MM.1S (cell line): ENCODE results near the gene C17orf67.

Experiments used
- DNase-seq: peaks from one replicate; pipeline ENCODE4 v3.0.0-alpha.2; 2015
- H2AFZ ChIP-seq: fragments of 300-600 bp; sonication (generic); 2 replicates; pipeline ENCODE4 v1.6.0; 2016; ENCODE audit warnings: antibody characterized with exemption, low read length
- H3F3A ChIP-seq: fragments of 300-600 bp; sonication (generic); 2 replicates; pipeline ENCODE4 v1.6.1; 2016; ENCODE audit warnings: mild to moderate bottlenecking, antibody characterized with exemption, low read length, moderate library complexity, mixed read lengths; ENCODE audit not compliant: insufficient read depth
- H3K27ac ChIP-seq: fragments of 300-600 bp; sonication (generic); 2 replicates; pipeline ENCODE4 v1.5.1; 2016; ENCODE audit warnings: mild to moderate bottlenecking, low read length
- H3K27me3 ChIP-seq: fragments of 300-600 bp; sonication (generic); replicated peaks from 2 replicates; pipeline ENCODE4 v1.6.0; 2016; ENCODE audit warnings: low read length; ENCODE audit not compliant: insufficient read depth
- H3K36me3 ChIP-seq: fragments of 300-600 bp; sonication (generic); replicated peaks from 2 replicates; pipeline ENCODE4 v1.6.1; 2016; ENCODE audit warnings: mild to moderate bottlenecking, low read length, mixed read lengths; ENCODE audit not compliant: insufficient read depth
- H3K4me1 ChIP-seq: fragments of 300-600 bp; sonication (generic); 2 replicates; pipeline ENCODE4 v1.6.1; 2016; ENCODE audit warnings: low read length, mixed read lengths
- H3K4me2 ChIP-seq: fragments of 300-600 bp; sonication (generic); 2 replicates; pipeline ENCODE4 v1.6.0; 2016; ENCODE audit warnings: low read depth, low read length
- H3K4me3 ChIP-seq: fragments of 300-600 bp; sonication (generic); 2 replicates; pipeline ENCODE4 v1.5.1; 2016; ENCODE audit warnings: low read length, mixed read lengths
- H3K79me2 ChIP-seq: fragments of 300-600 bp; sonication (generic); 2 replicates; pipeline ENCODE4 v1.6.1; 2016; ENCODE audit warnings: mixed run types, low read length, mixed read lengths
- H3K9ac ChIP-seq: fragments of 300-600 bp; sonication (generic); 2 replicates; pipeline ENCODE4 v1.6.1; 2016; ENCODE audit warnings: low read length, mixed read lengths
- H3K9me2 ChIP-seq: fragments of 300-600 bp; sonication (generic); replicated peaks from 2 replicates; pipeline ENCODE4 v1.6.1; 2016; ENCODE audit warnings: mild to moderate bottlenecking, low read length, mixed read lengths; ENCODE audit not compliant: insufficient read depth
- H3K9me3 ChIP-seq: fragments of 300-600 bp; sonication (generic); replicated peaks from 2 replicates; pipeline ENCODE4 v1.6.1; 2016; ENCODE audit warnings: mild to moderate bottlenecking, low read length, mixed read lengths; ENCODE audit not compliant: insufficient read depth
- H4K20me1 ChIP-seq: fragments of 300-600 bp; sonication (generic); 2 replicates; pipeline ENCODE4 v1.6.1; 2016; ENCODE audit warnings: mild to moderate bottlenecking, low read length, moderate library complexity, mixed read lengths; ENCODE audit not compliant: insufficient read depth
- EZH2 ChIP-seq: fragments of 300-600 bp; sonication (generic); optimal IDR thresholded peaks from 2 replicates; pipeline ENCODE3; 2017; ENCODE audit warnings: low read depth, mild to moderate bottlenecking, antibody characterized with exemption, low read length, mixed read lengths
- EZH2phosphoT487 ChIP-seq: fragments of 300-600 bp; sonication (generic); IDR thresholded peaks from 2 replicates; pipeline ENCODE4 v1.6.1; 2018; ENCODE audit warnings: antibody characterized with exemption, low read length
- TF ChIP-seq, protein P1 (sequence below): fragments of 300-600 bp; sonication (generic); IDR thresholded peaks from 2 replicates; pipeline ENCODE4 v1.5.1; 2016; ENCODE audit warnings: antibody characterized with exemption, low read length, mixed read lengths

The C17orf67 gene, protein sequence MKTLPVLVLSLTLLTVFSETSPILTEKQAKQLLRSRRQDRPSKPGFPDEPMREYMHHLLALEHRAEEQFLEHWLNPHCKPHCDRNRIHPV

DNA sequence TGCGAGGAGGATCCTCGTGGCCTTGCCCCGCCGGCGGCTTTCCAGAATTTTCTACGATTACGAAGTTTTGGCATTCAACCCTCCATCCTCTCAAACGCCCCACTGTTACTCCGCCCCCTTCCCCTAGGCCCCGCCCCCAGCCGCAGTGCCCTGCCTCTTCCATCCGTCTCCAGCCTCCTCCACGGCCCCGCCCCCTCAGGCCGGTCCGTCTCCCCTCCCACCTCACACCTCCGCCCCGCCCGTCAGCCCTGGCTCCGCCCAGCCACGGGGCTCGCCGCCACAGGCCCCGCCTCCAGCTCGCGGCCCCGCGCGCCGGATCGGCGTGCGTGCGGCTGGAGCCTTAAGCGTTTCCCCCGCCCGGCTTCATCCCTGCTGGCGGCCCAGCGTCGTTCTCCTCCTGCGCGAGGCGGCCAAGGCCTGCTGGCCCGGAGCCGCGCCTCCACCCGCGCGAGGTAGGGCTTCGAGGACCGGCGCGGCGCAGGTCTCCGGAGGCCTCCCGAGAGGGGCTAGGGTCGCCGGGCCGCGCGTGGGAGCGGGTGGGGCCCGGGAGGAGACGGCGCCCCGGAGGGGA is at the start of gene C17orf67, which contains the start of gene DGKE:
C17orf67 (minus strand) TSS at position 112 of the 571 bp plus-strand sequence. CDS start 18,110 bp downstream, outside the sequence.
DGKE (plus strand) TSS at position 343 of the 571 bp plus-strand sequence. CDS start 645 bp downstream, outside the sequence.
- peak; percentile 94 for DNase-seq
- TF ChIP-seq EZH2 = no peak
- TF ChIP-seq, protein P1, sequence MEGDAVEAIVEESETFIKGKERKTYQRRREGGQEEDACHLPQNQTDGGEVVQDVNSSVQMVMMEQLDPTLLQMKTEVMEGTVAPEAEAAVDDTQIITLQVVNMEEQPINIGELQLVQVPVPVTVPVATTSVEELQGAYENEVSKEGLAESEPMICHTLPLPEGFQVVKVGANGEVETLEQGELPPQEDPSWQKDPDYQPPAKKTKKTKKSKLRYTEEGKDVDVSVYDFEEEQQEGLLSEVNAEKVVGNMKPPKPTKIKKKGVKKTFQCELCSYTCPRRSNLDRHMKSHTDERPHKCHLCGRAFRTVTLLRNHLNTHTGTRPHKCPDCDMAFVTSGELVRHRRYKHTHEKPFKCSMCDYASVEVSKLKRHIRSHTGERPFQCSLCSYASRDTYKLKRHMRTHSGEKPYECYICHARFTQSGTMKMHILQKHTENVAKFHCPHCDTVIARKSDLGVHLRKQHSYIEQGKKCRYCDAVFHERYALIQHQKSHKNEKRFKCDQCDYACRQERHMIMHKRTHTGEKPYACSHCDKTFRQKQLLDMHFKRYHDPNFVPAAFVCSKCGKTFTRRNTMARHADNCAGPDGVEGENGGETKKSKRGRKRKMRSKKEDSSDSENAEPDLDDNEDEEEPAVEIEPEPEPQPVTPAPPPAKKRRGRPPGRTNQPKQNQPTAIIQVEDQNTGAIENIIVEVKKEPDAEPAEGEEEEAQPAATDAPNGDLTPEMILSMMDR = no peak
- no peak for TF ChIP-seq EZH2phosphoT487
- Histone ChIP-seq H3K27ac (peak within 1 kb of the TSS; percentile 81), H3K9ac (peak within 1 kb of the TSS; percentile 89), H3K4me1 (peaks cover 11% of the 10 kb centered on the region), H3K9me3 (no peaks in the 10 kb centered on the region), H3F3A (peaks cover 21% of the 10 kb centered on the region; the same call in 1 of the 2 replicates), H3K79me2 (peaks cover 86% of the 10 kb centered on the region), H3K4me2 (peak within 1 kb of the TSS; percentile 94), H3K4me3 (peak within 1 kb of the TSS; percentile 89), H2AFZ (peak within 1 kb of the TSS; percentile 91), H4K20me1 (peaks cover 4% of the 10 kb centered on the region; the same call in 1 of the 2 replicates), H3K36me3 (peaks cover 6% of the 10 kb centered on the region; the same call in 1 of the 2 replicates), H3K27me3 (no peaks in the 10 kb centered on the region), H3K9me2 (no peaks in the 10 kb centered on the region)

DNA sequence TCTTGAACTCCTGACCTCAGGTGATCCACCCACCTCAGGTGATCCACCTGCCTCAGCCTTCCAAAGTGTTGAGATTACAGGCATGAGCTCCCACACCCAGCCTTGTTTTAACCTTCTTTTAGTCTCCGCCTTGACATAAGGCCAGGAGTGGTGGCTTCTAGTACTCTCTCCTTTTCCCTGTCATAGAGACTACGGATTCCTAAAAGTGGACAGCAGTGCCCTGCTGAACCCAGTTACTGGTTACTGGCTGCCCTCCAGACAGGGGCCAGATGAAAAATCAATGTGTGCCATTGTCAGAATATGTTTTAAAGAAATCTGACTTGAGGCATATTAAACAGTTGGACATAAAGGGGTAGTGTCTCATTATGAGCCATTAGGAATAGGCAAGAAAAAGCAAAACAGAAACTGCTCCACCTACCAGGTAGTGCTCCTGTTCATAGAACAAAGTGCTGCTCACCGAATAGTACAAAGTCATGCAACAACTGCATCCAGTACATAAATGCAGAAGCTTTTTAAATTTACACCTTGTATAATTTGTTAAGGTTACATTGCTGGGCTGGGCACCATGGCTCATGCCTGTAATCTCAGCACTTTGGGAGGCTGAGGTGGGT is 48.1 kb upstream of the C17orf67 start:
- H3K9me2 ChIP-seq = no peaks in the 10 kb centered on the region
- H3K4me3 ChIP-seq = no peak overlapping the region
- H3K79me2 ChIP-seq = no peaks in the 10 kb centered on the region
- H3K36me3 ChIP-seq = no peaks in the 10 kb centered on the region
- H4K20me1 ChIP-seq = no peaks in the 10 kb centered on the region
- H3K9ac ChIP-seq = no peak overlapping the region
- no peak for TF ChIP-seq EZH2phosphoT487
- TF ChIP-seq, protein P1 = no peak
- TF ChIP-seq EZH2 = no peak
- H2AFZ ChIP-seq = no peak overlapping the region
- H3K4me2 ChIP-seq = no peak overlapping the region
- H3K27ac ChIP-seq = no peak overlapping the region
- H3K9me3 ChIP-seq = no peaks in the 10 kb centered on the region
- peaks cover 5% of the 10 kb centered on the region; the same call in 1 of the 2 replicates for H3F3A ChIP-seq
- no peaks in the 10 kb centered on the region for H3K27me3 ChIP-seq
- DNase-seq = no peak
- H3K4me1 ChIP-seq = peaks cover 5% of the 10 kb centered on the region

DNA sequence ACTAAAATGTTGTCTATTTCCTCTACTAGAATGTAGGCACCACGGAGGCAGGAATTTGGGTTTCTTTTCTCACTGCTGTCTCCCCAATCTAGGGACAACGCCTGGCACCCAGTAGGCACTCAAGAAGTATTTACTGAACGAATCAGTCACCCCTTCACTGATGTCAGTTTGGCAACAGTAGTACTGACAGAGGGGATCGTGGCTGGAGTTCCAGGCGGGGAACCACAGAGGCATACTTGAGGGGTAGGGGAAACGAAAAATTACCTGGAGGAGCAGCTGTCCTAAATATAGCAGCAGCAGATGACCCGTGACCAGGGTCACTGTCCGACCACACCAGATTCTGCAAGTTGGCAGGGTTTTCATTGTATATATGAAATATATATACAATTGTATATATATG is 46.9 kb upstream of the C17orf67 start:
- H3K27ac ChIP-seq = no peak overlapping the region
- TF ChIP-seq EZH2phosphoT487 (no peak), EZH2 (no peak)
- TF ChIP-seq, protein P1 = no peak
- DNase-seq = no peak
- no peak overlapping the region for H3K9ac ChIP-seq
- peaks cover 5% of the 10 kb centered on the region; the same call in 1 of the 2 replicates for H3F3A ChIP-seq
- no peak overlapping the region for H3K4me2 ChIP-seq
- H3K79me2 ChIP-seq = no peaks in the 10 kb centered on the region
- no peaks in the 10 kb centered on the region for H3K9me3 ChIP-seq
- no peaks in the 10 kb centered on the region for H3K27me3 ChIP-seq
- H3K4me1 ChIP-seq = peaks cover 5% of the 10 kb centered on the region
- no peaks in the 10 kb centered on the region for H3K36me3 ChIP-seq
- H4K20me1 ChIP-seq = no peaks in the 10 kb centered on the region
- H2AFZ ChIP-seq = no peak overlapping the region
- H3K4me3 ChIP-seq = no peak overlapping the region
- H3K9me2 ChIP-seq = no peaks in the 10 kb centered on the region
